IgD-negative memory B cell (primary cell): Measurements from ENCODE around the gene OGA. TPM values are rescaled to one million over a fixed set of nuclear protein-coding genes. Genes with fewer than 3 reads are reported as not detected.

Experiments
- H3K27ac Mint-ChIP-seq, 3 donors: one replicate each; pipeline ENCODE4 v1.8.0; 2020 to 2022; ENCODE audit warnings: mild to moderate bottlenecking in 3 of 3, mixed read lengths in 3 of 3, moderate library complexity in 1 of 3
- H3K27me3 Mint-ChIP-seq: one replicate; pipeline ENCODE4 v1.8.0; 2021; ENCODE audit warnings: mixed read lengths
- H3K36me3 Mint-ChIP-seq: one replicate; pipeline ENCODE4 v1.8.0; 2020; ENCODE audit warnings: mild to moderate bottlenecking, mixed read lengths
- H3K4me1 Mint-ChIP-seq, 3 donors: one replicate each; pipeline ENCODE4 v1.8.0; 2020 to 2022; ENCODE audit warnings: mixed read lengths in 3 of 3, mild to moderate bottlenecking in 1 of 3
- H3K4me3 Mint-ChIP-seq, 4 donors: one replicate each; pipeline ENCODE4 v1.8.0; 2020 to 2022; ENCODE audit warnings: mild to moderate bottlenecking in 4 of 4, mixed read lengths in 4 of 4, moderate library complexity in 3 of 4
- H3K9me3 Mint-ChIP-seq, 3 donors: one replicate each; pipeline ENCODE4 v1.8.0; 2020 to 2021; ENCODE audit warnings: mixed read lengths in 3 of 3, mild to moderate bottlenecking in 1 of 3
- polyA plus RNA-seq: library from polyadenylated mRNA; unstranded; fragments of 300-500 nt; fragmentation: Illumina TruSeq; gene quantifications from one replicate; pipeline ENCODE4 v1.2.3, GENCODE V29; 2021

OGA gene
- 47.8 TPM for polyA plus RNA-seq

DNA sequence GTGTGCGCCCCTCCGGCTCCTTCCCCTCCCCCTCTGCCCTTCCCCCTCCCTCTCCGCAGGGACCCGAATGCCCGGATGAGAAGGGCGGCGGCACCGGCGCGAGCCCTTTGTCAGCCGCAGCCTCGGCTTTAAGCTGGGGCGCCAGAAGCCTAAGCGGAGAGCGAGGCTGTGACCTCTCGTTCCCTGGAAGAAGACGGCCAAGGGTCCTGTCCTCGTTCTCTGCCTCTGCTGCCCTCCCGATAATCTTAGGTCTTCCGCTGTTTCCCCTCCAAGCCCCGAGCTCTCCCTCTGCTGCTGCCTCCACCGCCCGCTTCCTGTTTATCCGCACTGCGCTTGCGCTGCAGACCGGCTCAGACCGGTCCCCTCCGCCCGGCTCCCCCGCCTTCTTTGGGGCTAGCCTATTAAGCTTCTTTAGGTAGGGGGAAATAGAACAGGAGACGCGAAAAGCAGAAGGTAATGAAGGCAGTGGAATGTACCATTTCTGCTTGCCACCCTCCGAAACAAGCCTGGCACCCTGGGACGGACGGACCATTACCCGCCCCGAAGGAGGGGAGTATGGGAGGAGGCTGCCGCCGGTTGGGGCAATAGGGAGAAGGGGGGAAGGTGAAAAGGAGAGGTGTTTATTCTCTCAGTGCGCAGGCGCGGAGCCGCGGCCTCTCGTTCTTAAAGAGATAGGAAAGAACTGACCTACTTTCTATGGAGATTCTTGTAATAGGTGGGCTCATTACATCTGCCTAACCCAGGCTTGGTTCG, at the start of gene OGA:
Gene OGA, minus strand, starts transcription at position 326 of the 753 bp plus-strand sequence. CDS start 422 bp downstream, outside the sequence.
- Mint-ChIP-seq H3K27ac (peak within 1 kb of the TSS; percentile 95 to 97 (median 95)), H3K4me1 (peaks cover 20 to 29% (median 20%) of the 10 kb centered on the region in 3 donors), H3K4me3 (peak within 1 kb of the TSS; percentile 89 to 100 (median 96)), H3K27me3 (no peaks in the 10 kb centered on the region), H3K9me3 (no peaks in the 10 kb centered on the region), H3K36me3 (no peaks in the 10 kb centered on the region)

GRCh38 chr10:101867931-101868330, 49.7 kb upstream of the OGA start:
- Mint-ChIP-seq H3K4me3 (no peak overlapping the region), H3K4me1 (peaks cover 4 to 17% (median 11%) of the 10 kb centered on the region in 3 donors), H3K27me3 (no peaks in the 10 kb centered on the region), H3K27ac (no peak overlapping the region), H3K9me3 (peaks cover 0 to 4% (median 2%) of the 10 kb centered on the region in 3 donors), H3K36me3 (peaks cover 4% of the 10 kb centered on the region)

DNA sequence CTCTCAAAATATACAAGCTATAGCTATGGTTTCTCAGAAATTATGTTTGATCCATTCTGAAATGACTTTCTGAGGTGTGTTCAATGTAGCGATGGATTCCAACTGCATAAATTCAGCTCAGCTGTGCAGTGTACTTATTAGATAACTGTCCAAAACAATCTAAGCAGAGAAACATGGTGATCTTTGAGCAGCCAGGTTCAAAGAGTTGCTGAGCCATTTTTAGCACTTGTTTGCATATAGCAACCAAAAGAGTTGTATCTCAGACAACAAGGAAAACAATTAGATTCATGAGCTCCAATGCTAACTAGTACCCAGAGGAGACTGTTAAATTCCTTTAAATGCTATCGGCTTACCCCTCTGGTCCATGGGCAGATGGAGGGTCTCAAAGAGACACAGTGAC, 41.3 kb upstream of the OGA start:
- Mint-ChIP-seq H3K27me3 (no peaks in the 10 kb centered on the region), H3K9me3 (peaks cover 0 to 11% (median 6%) of the 10 kb centered on the region in 3 donors), H3K4me1 (peaks cover 37 to 51% (median 38%) of the 10 kb centered on the region in 3 donors), H3K36me3 (peaks cover 10% of the 10 kb centered on the region), H3K4me3 (peak overlapping the region; percentile 59 to 93 (median 60)), H3K27ac (peak overlapping the region; percentile 51 to 91 (median 70))

- H3K27ac Mint-ChIP-seq, result peak overlapping the region; percentile 51 to 91 (median 70)
- peak overlapping the region; percentile 59 to 93 (median 66) for H3K4me3 Mint-ChIP-seq
- no peaks in the 10 kb centered on the region for H3K27me3 Mint-ChIP-seq
- peaks cover 10% of the 10 kb centered on the region for H3K36me3 Mint-ChIP-seq
- peaks cover 35 to 45% (median 36%) of the 10 kb centered on the region in 3 donors for H3K4me1 Mint-ChIP-seq
- peaks cover 0 to 11% (median 6%) of the 10 kb centered on the region in 3 donors for H3K9me3 Mint-ChIP-seq
Measured at GRCh38 chr10:101858723-101859500, 40.7 kb upstream of the OGA start.

- no peaks in the 10 kb centered on the region for H3K27me3 Mint-ChIP-seq
- peak overlapping the region in 1 of 4 donors; percentile 70 for H3K4me3 Mint-ChIP-seq
- H3K36me3 Mint-ChIP-seq, result peaks cover 10% of the 10 kb centered on the region
- peaks cover 34 to 38% (median 34%) of the 10 kb centered on the region in 3 donors for H3K4me1 Mint-ChIP-seq
- peaks cover 0 to 11% (median 6%) of the 10 kb centered on the region in 3 donors for H3K9me3 Mint-ChIP-seq
- H3K27ac Mint-ChIP-seq, result peak overlapping the region in 2 of 3 donors; percentile 13 to 91
Measured at GRCh38 chr10:101857802-101858476, 39.7 kb upstream of the OGA start.

GRCh38 chr10:101856626-101857025, 38.4 kb upstream of the OGA start:
- Mint-ChIP-seq H3K4me3 (no peak overlapping the region), H3K4me1 (peaks cover 34 to 38% (median 34%) of the 10 kb centered on the region in 3 donors), H3K27me3 (no peaks in the 10 kb centered on the region), H3K9me3 (peaks cover 0 to 11% (median 6%) of the 10 kb centered on the region in 3 donors), H3K27ac (no peak overlapping the region), H3K36me3 (peaks cover 14% of the 10 kb centered on the region)

GRCh38 chr10:101851411-101852116, 33.3 kb upstream of the OGA start:
- H3K36me3 Mint-ChIP-seq, result peaks cover 9% of the 10 kb centered on the region
- no peak overlapping the region for H3K4me3 Mint-ChIP-seq
- no peaks in the 10 kb centered on the region for H3K9me3 Mint-ChIP-seq
- H3K27ac Mint-ChIP-seq, result peak overlapping the region in 1 of 3 donors; percentile 63
- peaks cover 9 to 12% (median 10%) of the 10 kb centered on the region in 3 donors for H3K4me1 Mint-ChIP-seq
- no peaks in the 10 kb centered on the region for H3K27me3 Mint-ChIP-seq

DNA sequence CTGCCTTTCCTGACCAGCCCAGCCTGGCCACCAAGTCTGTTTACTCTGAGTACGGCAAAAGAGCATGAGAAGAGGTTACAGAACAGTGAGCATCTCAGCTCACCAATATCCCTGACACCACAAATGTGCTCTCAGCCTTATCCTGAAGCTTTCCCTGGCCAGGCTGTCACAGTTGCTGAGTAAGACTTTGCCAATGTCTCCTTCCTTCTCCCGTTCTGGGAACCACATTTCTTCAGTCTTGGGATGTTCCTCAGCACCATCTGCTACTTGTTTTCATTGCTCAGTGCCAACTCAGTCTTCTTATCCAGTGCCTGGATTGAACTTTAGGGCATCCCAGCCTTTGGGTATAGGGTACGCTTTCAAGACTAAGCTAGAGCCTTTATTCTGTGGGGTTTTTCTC, 32.5 kb upstream of the OGA start:
- H3K9me3 Mint-ChIP-seq, result no peaks in the 10 kb centered on the region
- H3K4me1 Mint-ChIP-seq, result peaks cover 9 to 11% (median 10%) of the 10 kb centered on the region in 3 donors
- H3K4me3 Mint-ChIP-seq, result no peak overlapping the region
- H3K27ac Mint-ChIP-seq, result no peak overlapping the region
- H3K36me3 Mint-ChIP-seq, result peaks cover 9% of the 10 kb centered on the region
- H3K27me3 Mint-ChIP-seq, result no peaks in the 10 kb centered on the region

DNA sequence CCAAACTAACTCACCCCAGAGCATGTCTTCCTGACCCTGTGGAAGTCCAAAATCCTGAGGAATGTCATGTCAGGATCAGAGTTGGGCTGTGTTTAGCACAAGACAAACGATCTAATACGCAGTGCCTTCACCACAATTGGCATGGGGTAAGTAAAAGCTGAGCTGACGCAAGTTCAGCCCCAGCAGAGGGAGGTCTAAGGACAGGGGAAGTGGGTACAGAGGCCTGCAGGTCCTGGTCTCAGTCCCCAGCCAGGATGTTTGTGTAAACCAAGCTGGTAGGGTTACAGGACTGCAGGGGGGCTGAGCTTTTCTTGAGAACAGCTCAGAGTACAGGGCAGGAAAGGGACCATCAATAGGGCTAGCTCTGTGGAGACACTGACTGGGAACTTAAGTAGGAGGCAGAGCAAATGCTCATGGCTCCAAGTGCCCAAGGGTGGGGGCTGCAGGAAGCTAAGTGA, 30.7 kb upstream of the OGA start:
- peak overlapping the region in 1 of 4 donors; percentile 38 for H3K4me3 Mint-ChIP-seq
- no peaks in the 10 kb centered on the region for H3K27me3 Mint-ChIP-seq
- H3K27ac Mint-ChIP-seq, result peak overlapping the region; percentile 46 to 68 (median 53)
- peaks cover 16 to 19% (median 18%) of the 10 kb centered on the region in 3 donors for H3K4me1 Mint-ChIP-seq
- peaks cover 9% of the 10 kb centered on the region for H3K36me3 Mint-ChIP-seq
- no peaks in the 10 kb centered on the region for H3K9me3 Mint-ChIP-seq

- peak overlapping the region in 1 of 3 donors; percentile 18 for H3K27ac Mint-ChIP-seq
- no peak overlapping the region for H3K4me3 Mint-ChIP-seq
- H3K27me3 Mint-ChIP-seq, result no peaks in the 10 kb centered on the region
- H3K9me3 Mint-ChIP-seq, result no peaks in the 10 kb centered on the region
- H3K4me1 Mint-ChIP-seq, result peaks cover 16 to 18% (median 17%) of the 10 kb centered on the region in 3 donors
- H3K36me3 Mint-ChIP-seq, result peaks cover 9% of the 10 kb centered on the region
Measured at GRCh38 chr10:101848408-101848807, 30.2 kb upstream of the OGA start.

GRCh38 chr10:101845893-101846292, 27.6 kb upstream of the OGA start:
- no peak overlapping the region for H3K27ac Mint-ChIP-seq
- peaks cover 5% of the 10 kb centered on the region for H3K36me3 Mint-ChIP-seq
- peak overlapping the region in 1 of 4 donors; percentile 19 for H3K4me3 Mint-ChIP-seq
- H3K4me1 Mint-ChIP-seq, result peaks cover 26 to 36% (median 28%) of the 10 kb centered on the region in 3 donors
- H3K9me3 Mint-ChIP-seq, result no peaks in the 10 kb centered on the region
- peaks cover 3% of the 10 kb centered on the region for H3K27me3 Mint-ChIP-seq

DNA sequence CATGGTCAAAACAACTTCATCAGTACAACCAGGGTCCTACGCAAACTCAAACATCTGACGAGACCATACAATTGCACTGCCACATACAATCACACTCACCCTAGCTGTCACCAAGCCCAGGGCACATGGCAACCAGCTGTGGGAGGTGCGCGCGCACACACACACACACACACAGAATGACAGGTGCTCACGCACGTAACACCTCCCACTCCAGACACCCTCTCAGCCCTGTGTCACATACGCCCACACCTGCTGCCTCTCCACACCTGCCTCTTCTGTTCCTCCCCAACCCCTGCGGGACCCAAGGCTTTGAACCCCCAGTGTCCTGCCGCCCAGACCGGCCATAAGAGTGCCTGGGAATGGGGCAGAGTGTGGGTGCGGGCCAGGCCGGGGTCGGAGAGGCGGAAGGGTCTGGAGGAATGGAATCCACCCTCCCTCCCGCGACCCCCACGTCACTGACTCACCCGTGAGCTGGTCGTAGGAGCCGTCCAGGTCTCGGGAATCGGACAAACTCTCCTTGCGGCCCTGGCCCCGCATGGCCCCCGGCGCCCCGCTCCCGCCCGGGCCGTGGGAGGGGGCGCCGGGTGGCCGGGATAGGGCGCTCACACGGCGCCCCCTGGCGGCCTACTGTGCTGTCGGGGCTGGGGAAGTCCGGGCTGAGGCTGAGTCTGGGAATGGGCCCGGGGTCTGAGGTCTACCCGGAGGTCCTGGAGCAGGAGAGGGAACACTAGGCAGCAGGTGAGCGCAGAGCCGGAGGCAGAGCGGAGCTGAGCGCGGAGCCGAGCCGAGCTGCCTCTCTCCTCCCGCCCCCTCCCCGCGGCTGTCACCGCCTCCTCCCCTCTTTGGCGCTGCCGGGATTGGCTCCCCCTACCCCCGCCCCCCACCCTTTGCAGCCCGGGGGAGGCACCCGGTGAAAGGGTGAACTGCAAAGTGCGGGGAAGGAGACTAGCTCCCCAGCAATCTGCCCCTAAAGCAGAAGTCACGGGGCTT, 25.1 kb upstream of the OGA start, which contains the start of gene KCNIP2:
Gene KCNIP2, minus strand, starts transcription at position 769 of the 990 bp plus-strand sequence. Its CDS starts 232 bp downstream, at position 537.
- peaks cover 24 to 41% (median 37%) of the 10 kb centered on the region in 3 donors for H3K4me1 Mint-ChIP-seq
- peaks cover 3% of the 10 kb centered on the region for H3K27me3 Mint-ChIP-seq
- H3K9me3 Mint-ChIP-seq, result no peaks in the 10 kb centered on the region
- H3K27ac Mint-ChIP-seq, result peak within 1 kb of the TSS; percentile 85 to 88 (median 86)
- peak within 1 kb of the TSS; percentile 68 to 97 (median 92) for H3K4me3 Mint-ChIP-seq
- H3K36me3 Mint-ChIP-seq, result peaks cover 2% of the 10 kb centered on the region

DNA sequence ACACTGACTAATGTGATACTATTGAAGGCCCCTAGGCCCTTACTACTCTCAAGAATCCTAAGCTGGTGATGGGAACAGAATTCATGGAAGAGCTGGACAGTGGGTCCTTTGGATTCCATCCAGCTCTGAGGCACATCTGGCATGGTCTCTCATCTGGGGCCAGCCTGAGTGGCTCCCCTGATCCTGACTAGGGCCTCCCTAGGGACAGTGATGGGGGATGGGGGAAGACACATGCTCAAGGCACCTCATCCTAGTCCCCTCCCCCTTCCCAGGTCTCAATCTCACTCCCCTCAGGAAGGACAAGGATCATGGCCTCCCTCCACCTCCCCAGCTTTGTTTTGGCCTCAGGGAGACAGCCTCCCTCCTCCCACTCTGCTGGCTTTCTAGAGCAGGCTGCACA, 23.6 kb upstream of the OGA start:
- Mint-ChIP-seq H3K4me3 (peak overlapping the region; percentile 68 to 97 (median 91)), H3K4me1 (peaks cover 24 to 45% (median 37%) of the 10 kb centered on the region in 3 donors), H3K9me3 (no peaks in the 10 kb centered on the region), H3K36me3 (no peaks in the 10 kb centered on the region), H3K27me3 (peaks cover 3% of the 10 kb centered on the region), H3K27ac (peak overlapping the region; percentile 27 to 71 (median 31))
